Astrocyte (in vitro differentiated cells and primary cell): ENCODE results near the gene ATXN2L.
"Not testable (repeated sequence)": the region's sequence is repeated elsewhere in the genome, so short reads cannot be mapped to it uniquely, and the experiment has no call there.

Source experiments
- CTCF ChIP-seq: IDR thresholded peaks from 2 replicates; pipeline ENCODE4 v1.5.1; 2011; ENCODE audit warnings: low read depth, mild to moderate bottlenecking, inconsistent platforms, low read length, moderate library complexity; ENCODE audit not compliant: insufficient read depth
- EZH2 ChIP-seq: IDR thresholded peaks from 2 replicates; pipeline ENCODE4 v1.6.1; 2012; ENCODE audit warnings: mild to moderate bottlenecking, low read length, inconsistent platforms; ENCODE audit not compliant: insufficient read depth

- not testable (repeated sequence) for TF ChIP-seq EZH2, CTCF
Observed at GRCh38 chr16:28807445-28808120, 15.2 kb upstream of the ATXN2L start.
